CD4-positive, alpha-beta T cell (primary cell): ENCODE measurements around the gene UMPS. TPM values are rescaled to one million over a fixed set of nuclear protein-coding genes. Genes with fewer than 3 reads are reported as not detected.

Experiments used
- ATAC-seq: fragments of 200-7000 bp; cut with Tn5 transposase; one replicate; pipeline ENCODE4 v1.10.0; 2022; ENCODE audit warnings: mild to moderate bottlenecking; ENCODE audit not compliant: poor library complexity
- CTCF ChIA-PET: fragments of 350-600 bp; sonication (Branson Sonifier 250); formaldehyde crosslinking; loops from one replicate; lab custom pipeline; 2021; ENCODE audit warnings: antibody characterized with exemption, inconsistent platforms; lab: Charles Lee
- POLR2A ChIA-PET: fragments of 350-600 bp; sonication (Branson Sonifier 250); formaldehyde crosslinking; loops from one replicate; lab custom pipeline; 2021; ENCODE audit warnings: antibody characterized with exemption, inconsistent platforms; lab: Charles Lee
- DNase-seq, 14 experiments: peaks; one replicate each; pipeline ENCODE4 v3.0.0-alpha.2; 2013 to 2020; ENCODE audit warnings: mixed read lengths in 2 of 14
- H3K27ac ChIP-seq, 2 donors: one replicate each; pipeline versions ENCODE4 v1.5.1 to v1.7.0; 2013; ENCODE audit warnings: low read length in 2 of 2, low read depth in 1 of 2, mild to moderate bottlenecking in 1 of 2
- H3K27me3 ChIP-seq, 2 experiments: 1 replicate in 1 of 2; 2 replicates in 1 of 2; pipeline versions ENCODE4 v1.6.1 to v1.7.0; 2013; ENCODE audit warnings: low read length in 2 of 2, control low read depth in 1 of 2, mild to moderate bottlenecking in 1 of 2, moderate library complexity in 1 of 2; ENCODE audit not compliant: insufficient read depth in 2 of 2, control insufficient read depth in 1 of 2
- H3K36me3 ChIP-seq: one replicate; pipeline ENCODE4 v1.6.1; 2013; ENCODE audit warnings: low read length, control low read depth; ENCODE audit not compliant: insufficient read depth
- H3K4me1 ChIP-seq: one replicate; pipeline ENCODE4 v1.6.1; 2013; ENCODE audit warnings: low read length, control low read depth; ENCODE audit not compliant: insufficient read depth
- H3K4me3 ChIP-seq: one replicate; pipeline ENCODE4 v1.5.1; 2013; ENCODE audit warnings: mild to moderate bottlenecking, low read length, moderate library complexity
- H3K9me3 ChIP-seq, 2 experiments: 1 replicate in 1 of 2; 2 replicates in 1 of 2; pipeline versions ENCODE4 v1.6.1 to v1.7.0; 2013; ENCODE audit warnings: low read length in 2 of 2, mild to moderate bottlenecking in 2 of 2, control low read depth in 1 of 2, moderate library complexity in 1 of 2; ENCODE audit not compliant: control insufficient read depth in 1 of 2, insufficient read depth in 1 of 2
- H3K27ac Mint-ChIP-seq: one replicate; pipeline ENCODE4 v1.8.0; 2020; ENCODE audit warnings: mixed read lengths
- H3K27me3 Mint-ChIP-seq: one replicate; pipeline ENCODE4 v1.8.0; 2021; ENCODE audit warnings: mixed read lengths
- H3K36me3 Mint-ChIP-seq: one replicate; pipeline ENCODE4 v1.8.0; 2021; ENCODE audit warnings: low read depth, mixed read lengths
- H3K4me1 Mint-ChIP-seq: one replicate; pipeline ENCODE4 v1.8.0; 2021; ENCODE audit warnings: low read depth, mixed read lengths
- H3K4me3 Mint-ChIP-seq: one replicate; pipeline ENCODE4 v1.8.0; 2020; ENCODE audit warnings: mild to moderate bottlenecking, mixed read lengths
- H3K9me3 Mint-ChIP-seq: one replicate; pipeline ENCODE4 v1.8.0; 2020; ENCODE audit warnings: mixed read lengths
- intact Hi-C, 2 experiments: fragments of 100-400 bp; cut with DNase I in 1 of 2; cut with micrococcal nuclease in 1 of 2; formaldehyde crosslinking; loops; one replicate each; pipeline versions ENCODE4 v1.15.1 to v1.9.0; 2023 to 2025; cut with DNase I, micrococcal nuclease
- total RNA-seq, 174 experiments: library from RNA in 2 of 174; stranded (reverse) in 2 of 174; gene quantifications; one replicate each; pipeline ENCODE4 v1.2.3 and lab custom pipeline; 2021 to 2026
- TF ChIP-seq, protein P1 (sequence below): fragments of 200-600 bp; IDR thresholded peaks from one replicate; pipeline ENCODE4 v1.8.0; 2022; ENCODE audit warnings: antibody characterized with exemption, mild to moderate bottlenecking

The UMPS gene
- total RNA-seq, 2 experiments from 2014 or later: 19.5 to 19.7 TPM

DNA sequence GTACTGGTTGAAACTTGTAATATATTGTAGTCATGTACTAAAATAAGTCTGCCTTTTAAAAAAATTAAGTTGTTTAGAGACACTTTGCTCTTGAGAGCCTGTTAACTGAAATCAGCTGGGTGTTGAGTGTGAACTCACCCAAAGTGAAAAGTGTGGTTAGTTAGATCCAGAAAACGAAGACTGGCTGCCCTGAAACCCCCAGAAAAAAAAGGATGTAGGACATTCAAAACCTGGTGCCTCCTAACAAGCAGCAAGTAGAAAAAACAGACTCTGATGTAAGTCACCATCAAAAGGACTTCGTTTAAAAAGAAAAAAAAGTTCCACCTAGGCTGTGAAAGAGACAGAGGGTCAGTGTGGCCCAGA lies 40.8 kb downstream of the UMPS start:
- POLR2A ChIA-PET: interaction anchor here (0.7 to 2.3 kb wide), 2 partner anchors 10 to 91 kb away, joined by 3 to 5 read pairs; no protein-coding TSS in a partner anchor
- DNase-seq (no peak), ATAC-seq (no peak)
- CTCF ChIA-PET: interaction anchor here (0.8 to 2.0 kb wide), 2 partner anchors 10 to 130 kb away, joined by 4 to 10 read pairs; no protein-coding TSS in a partner anchor
- Mint-ChIP-seq H3K27me3 (peaks cover 12% of the 10 kb centered on the region), H3K27ac (no peak overlapping the region), H3K36me3 (no peaks in the 10 kb centered on the region), H3K9me3 (no peaks in the 10 kb centered on the region), H3K4me1 (no peaks in the 10 kb centered on the region), H3K4me3 (no peak overlapping the region)
- no peak overlapping the region for H3K4me3 ChIP-seq
- H3K27ac ChIP-seq: no peak overlapping the region
- no peaks in the 10 kb centered on the region for H3K4me1 ChIP-seq
- H3K27me3 ChIP-seq: no peaks in the 10 kb centered on the region
- TF ChIP-seq, protein P1, sequence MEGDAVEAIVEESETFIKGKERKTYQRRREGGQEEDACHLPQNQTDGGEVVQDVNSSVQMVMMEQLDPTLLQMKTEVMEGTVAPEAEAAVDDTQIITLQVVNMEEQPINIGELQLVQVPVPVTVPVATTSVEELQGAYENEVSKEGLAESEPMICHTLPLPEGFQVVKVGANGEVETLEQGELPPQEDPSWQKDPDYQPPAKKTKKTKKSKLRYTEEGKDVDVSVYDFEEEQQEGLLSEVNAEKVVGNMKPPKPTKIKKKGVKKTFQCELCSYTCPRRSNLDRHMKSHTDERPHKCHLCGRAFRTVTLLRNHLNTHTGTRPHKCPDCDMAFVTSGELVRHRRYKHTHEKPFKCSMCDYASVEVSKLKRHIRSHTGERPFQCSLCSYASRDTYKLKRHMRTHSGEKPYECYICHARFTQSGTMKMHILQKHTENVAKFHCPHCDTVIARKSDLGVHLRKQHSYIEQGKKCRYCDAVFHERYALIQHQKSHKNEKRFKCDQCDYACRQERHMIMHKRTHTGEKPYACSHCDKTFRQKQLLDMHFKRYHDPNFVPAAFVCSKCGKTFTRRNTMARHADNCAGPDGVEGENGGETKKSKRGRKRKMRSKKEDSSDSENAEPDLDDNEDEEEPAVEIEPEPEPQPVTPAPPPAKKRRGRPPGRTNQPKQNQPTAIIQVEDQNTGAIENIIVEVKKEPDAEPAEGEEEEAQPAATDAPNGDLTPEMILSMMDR: no peak
- no peaks in the 10 kb centered on the region for H3K9me3 ChIP-seq
- H3K36me3 ChIP-seq: no peaks in the 10 kb centered on the region
- intact Hi-C loops: no loop called here

DNA sequence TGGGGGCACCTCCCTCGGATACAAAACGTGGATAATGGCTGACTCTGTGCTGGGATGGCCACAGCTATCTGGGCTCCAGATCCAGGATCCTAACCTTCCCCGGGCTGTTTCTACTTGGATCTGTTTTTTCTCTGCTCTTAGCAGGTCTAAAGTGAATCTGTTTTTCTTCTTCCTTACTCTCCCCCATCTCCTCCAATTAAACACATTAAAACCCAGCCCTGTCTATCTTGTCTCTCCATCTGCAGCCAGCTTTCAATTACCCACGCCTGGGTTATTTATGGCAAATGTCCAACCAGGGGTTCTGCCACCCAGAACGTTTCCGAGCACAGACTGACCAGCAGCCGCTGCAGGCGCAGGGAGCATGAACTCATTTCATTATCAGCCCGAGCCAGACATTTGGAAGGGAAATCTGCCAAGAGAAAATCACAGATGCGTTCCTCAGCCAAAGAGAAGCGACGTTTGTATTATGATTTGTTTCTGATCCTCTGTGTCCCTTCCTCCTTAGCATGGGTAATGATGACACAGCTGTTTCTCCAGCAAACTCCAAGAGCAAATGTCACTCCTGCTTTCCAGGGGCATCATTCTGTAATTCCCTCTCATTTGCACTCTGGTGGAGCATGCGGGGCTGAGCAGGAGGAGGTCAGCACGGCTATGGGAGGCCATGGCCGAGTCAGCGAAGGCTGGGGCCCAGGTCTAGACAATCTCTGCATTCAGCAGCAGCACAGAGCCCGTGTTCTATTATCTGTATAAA lies 42.0 kb downstream of the UMPS start:
- intact Hi-C loops: no loop called here
- TF ChIP-seq, protein P1: no peak
- Mint-ChIP-seq H3K27me3 (peaks cover 17% of the 10 kb centered on the region), H3K36me3 (no peaks in the 10 kb centered on the region), H3K4me1 (no peaks in the 10 kb centered on the region), H3K27ac (no peak overlapping the region), H3K4me3 (no peak overlapping the region), H3K9me3 (no peaks in the 10 kb centered on the region)
- Histone ChIP-seq H3K9me3 (no peaks in the 10 kb centered on the region), H3K27ac (no peak overlapping the region), H3K4me3 (no peak overlapping the region), H3K36me3 (no peaks in the 10 kb centered on the region), H3K4me1 (no peaks in the 10 kb centered on the region), H3K27me3 (no peaks in the 10 kb centered on the region)
- ChIA-PET CTCF (interaction anchor here (2.0 kb wide), 1 partner anchor 12 kb away, joined by 10 read pairs; no protein-coding TSS in a partner anchor), POLR2A (interaction anchor here (0.6 to 2.3 kb wide), 3 partner anchors 11 to 509 kb away, joined by 3 to 5 read pairs (median 3); no protein-coding TSS in a partner anchor)
- ATAC-seq (no peak), DNase-seq (no peak)

DNA sequence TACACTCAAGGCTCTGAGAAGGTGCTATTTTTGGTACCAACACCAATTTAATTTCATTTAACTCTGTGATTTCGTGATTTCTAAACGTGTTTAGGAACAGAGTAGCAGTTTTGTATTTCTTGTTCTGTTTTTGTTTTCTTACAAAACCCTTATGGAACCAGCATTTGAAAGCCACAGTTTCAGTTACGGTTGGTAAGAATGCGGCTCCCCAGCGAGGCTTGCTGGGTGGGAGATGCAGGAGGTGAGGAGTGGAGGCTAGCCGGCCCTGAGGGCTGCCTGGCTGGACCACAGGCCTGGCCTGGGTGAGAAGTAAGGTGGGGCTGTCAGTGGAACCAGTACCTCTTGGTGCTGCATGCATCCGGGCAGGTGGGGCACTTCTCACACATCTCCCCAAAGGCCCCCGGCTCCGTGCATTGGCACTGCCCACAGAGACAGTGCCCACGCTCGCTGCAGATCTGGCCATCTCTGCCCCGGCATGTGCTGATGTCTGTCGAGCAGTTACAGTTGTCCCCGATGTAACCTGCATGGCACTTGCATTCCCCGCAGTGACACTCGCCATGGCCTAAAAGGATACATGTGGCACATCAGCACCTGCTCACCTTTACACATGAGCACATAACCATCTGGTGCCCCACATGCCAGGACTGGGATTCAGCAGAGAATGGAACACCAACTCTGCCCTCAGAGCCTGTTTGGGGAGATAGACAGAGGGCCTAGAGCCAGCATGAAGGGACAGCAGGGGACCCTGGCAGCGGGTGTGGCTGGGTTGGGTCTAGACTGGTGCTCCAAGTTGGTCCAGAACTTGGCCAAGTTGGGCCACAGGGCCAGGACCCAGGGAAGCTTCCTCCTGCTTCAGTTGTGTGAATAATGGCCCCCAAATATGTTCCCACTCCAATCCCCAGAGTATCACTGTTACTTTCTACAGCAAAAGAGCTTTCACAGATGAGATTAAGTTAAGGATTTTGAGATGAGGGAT lies 43.4 kb downstream of the UMPS start:
- H3K27ac ChIP-seq: no peak overlapping the region
- no peak overlapping the region for H3K4me3 ChIP-seq
- DNase-seq: no peak
- Mint-ChIP-seq H3K27ac (no peak overlapping the region), H3K4me3 (no peak overlapping the region), H3K4me1 (no peaks in the 10 kb centered on the region), H3K36me3 (no peaks in the 10 kb centered on the region), H3K27me3 (peaks cover 17% of the 10 kb centered on the region), H3K9me3 (no peaks in the 10 kb centered on the region)
- no peaks in the 10 kb centered on the region for H3K36me3 ChIP-seq
- H3K27me3 ChIP-seq: no peaks in the 10 kb centered on the region
- no peaks in the 10 kb centered on the region for H3K4me1 ChIP-seq
- no peak for ATAC-seq
- intact Hi-C loops: no loop called here
- ChIA-PET POLR2A (no interaction called here), CTCF (no interaction called here)
- TF ChIP-seq, protein P1: no peak
- H3K9me3 ChIP-seq: no peaks in the 10 kb centered on the region
